PC-3 (cell line): Measurements from ENCODE around the gene NAPB.

ENCODE experiments used
- EZH2 ChIP-seq: fragments of 300-600 bp; sonication (generic); IDR thresholded peaks from one replicate; pipeline ENCODE4 v1.6.1; 2017; ENCODE audit warnings: antibody characterized with exemption, mild to moderate bottlenecking, low read length; ENCODE audit not compliant: unreplicated experiment
- EZH2phosphoT487 ChIP-seq: fragments of 300-600 bp; sonication (generic); IDR thresholded peaks from 2 replicates; pipeline ENCODE4 v1.6.1; 2018; ENCODE audit warnings: mild to moderate bottlenecking, antibody characterized with exemption, low read length, borderline replicate concordance
- TF ChIP-seq, protein P1 (sequence below): fragments of 300-600 bp; sonication (generic); conservative IDR thresholded peaks from 2 replicates; pipeline ENCODE4 v1.5.1; 2017; ENCODE audit warnings: antibody characterized with exemption, low read depth, mild to moderate bottlenecking, low read length

- TF ChIP-seq, protein P1, sequence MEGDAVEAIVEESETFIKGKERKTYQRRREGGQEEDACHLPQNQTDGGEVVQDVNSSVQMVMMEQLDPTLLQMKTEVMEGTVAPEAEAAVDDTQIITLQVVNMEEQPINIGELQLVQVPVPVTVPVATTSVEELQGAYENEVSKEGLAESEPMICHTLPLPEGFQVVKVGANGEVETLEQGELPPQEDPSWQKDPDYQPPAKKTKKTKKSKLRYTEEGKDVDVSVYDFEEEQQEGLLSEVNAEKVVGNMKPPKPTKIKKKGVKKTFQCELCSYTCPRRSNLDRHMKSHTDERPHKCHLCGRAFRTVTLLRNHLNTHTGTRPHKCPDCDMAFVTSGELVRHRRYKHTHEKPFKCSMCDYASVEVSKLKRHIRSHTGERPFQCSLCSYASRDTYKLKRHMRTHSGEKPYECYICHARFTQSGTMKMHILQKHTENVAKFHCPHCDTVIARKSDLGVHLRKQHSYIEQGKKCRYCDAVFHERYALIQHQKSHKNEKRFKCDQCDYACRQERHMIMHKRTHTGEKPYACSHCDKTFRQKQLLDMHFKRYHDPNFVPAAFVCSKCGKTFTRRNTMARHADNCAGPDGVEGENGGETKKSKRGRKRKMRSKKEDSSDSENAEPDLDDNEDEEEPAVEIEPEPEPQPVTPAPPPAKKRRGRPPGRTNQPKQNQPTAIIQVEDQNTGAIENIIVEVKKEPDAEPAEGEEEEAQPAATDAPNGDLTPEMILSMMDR = no peak
- TF ChIP-seq EZH2 = no peak
- no peak for TF ChIP-seq EZH2phosphoT487
These were observed 17.5 kb downstream of the NAPB start for GRCh38 chr20:23403751-23404150.
